ENCODE results near the gene TRABD2B.

The TRABD2B gene

GRCh38 chr1:47931395-47931794 lies 65.8 kb downstream of the TRABD2B start:
- DNase-seq, result no peak

- no peak for DNase-seq
Measured at GRCh38 chr1:47930210-47930840, 66.9 kb downstream of the TRABD2B start.

- no peak for DNase-seq
Measured at GRCh38 chr1:47927165-47927564, 70.0 kb downstream of the TRABD2B start.

- no peak for DNase-seq
Measured at GRCh38 chr1:47926461-47926999, 70.7 kb downstream of the TRABD2B start.

GRCh38 chr1:47924270-47925048 lies 72.7 kb downstream of the TRABD2B start:
- DNase-seq, result no peak

GRCh38 chr1:47921935-47922415 lies 75.2 kb downstream of the TRABD2B start:
- no peak for DNase-seq

- DNase-seq, result no peak
Measured at GRCh38 chr1:47919113-47919833, 77.9 kb downstream of the TRABD2B start.

- no peak for DNase-seq
Measured at GRCh38 chr1:47918257-47918867, 78.8 kb downstream of the TRABD2B start.

- DNase-seq, result no peak
Measured at GRCh38 chr1:47917687-47918086, 79.5 kb downstream of the TRABD2B start.

GRCh38 chr1:47915677-47916353 lies 81.4 kb downstream of the TRABD2B start:
- DNase-seq, result no peak

- DNase-seq, result no peak
Measured at GRCh38 chr1:47914952-47915676, 82.1 kb downstream of the TRABD2B start.

- DNase-seq, result no peak
Measured at GRCh38 chr1:47914218-47914938, 82.8 kb downstream of the TRABD2B start.

GRCh38 chr1:47913225-47913823 lies 83.9 kb downstream of the TRABD2B start:
- no peak for DNase-seq

GRCh38 chr1:47912756-47913155 lies 84.4 kb downstream of the TRABD2B start:
- DNase-seq, result no peak

- DNase-seq, result no peak
Measured at GRCh38 chr1:47911892-47912291, 85.3 kb downstream of the TRABD2B start.

GRCh38 chr1:47911424-47911823 lies 85.8 kb downstream of the TRABD2B start:
- DNase-seq, result no peak

- DNase-seq, result no peak
Measured at GRCh38 chr1:47908258-47908657, 88.9 kb downstream of the TRABD2B start.

GRCh38 chr1:47907177-47907528 lies 90.0 kb downstream of the TRABD2B start:
- DNase-seq, result no peak

GRCh38 chr1:47906527-47907176 lies 90.5 kb downstream of the TRABD2B start:
- DNase-seq, result no peak

GRCh38 chr1:47906009-47906432 lies 91.2 kb downstream of the TRABD2B start:
- no peak for DNase-seq

All from stimulated activated CD4-positive, alpha-beta T cell treated with anti-CD3 and anti-CD28 coated beads, Interleukin-1b, Interleukin-23, amount 100 ng/mL, for 48 hours (primary cell).